Astrocyte (in vitro differentiated cells and primary cell): ENCODE data around the gene DRICH1. TPM values are rescaled to one million over a fixed set of nuclear protein-coding genes. Genes with fewer than 3 reads are reported as not detected.

ENCODE experiments used
- DNase-seq: peaks from one replicate; pipeline ENCODE4 v3.0.0-alpha.2; 2010; ENCODE audit warnings: low read depth
- FAIRE-seq: peaks from 2 replicates; lab custom pipeline; 2011; peaks lifted over from hg19 to GRCh38; lab: Jason Lieb, UNC
- H2AFZ ChIP-seq: 2 replicates; pipeline ENCODE4 v1.6.0; 2012; ENCODE audit warnings: low read depth, low read length, inconsistent platforms
- H3K27ac ChIP-seq: 2 replicates; pipeline ENCODE4 v1.5.1; 2011; ENCODE audit warnings: low read depth, low read length, inconsistent platforms
- H3K27me3 ChIP-seq: 2 replicates; pipeline ENCODE4 v1.6.0; 2011; ENCODE audit warnings: low read length, inconsistent platforms; ENCODE audit not compliant: insufficient read depth
- H3K36me3 ChIP-seq: 2 replicates; pipeline ENCODE4 v1.5.1; 2011; ENCODE audit warnings: low read length, inconsistent platforms; ENCODE audit not compliant: insufficient read depth
- H3K4me1 ChIP-seq: 2 replicates; pipeline ENCODE4 v1.5.1; 2011; ENCODE audit warnings: low read length, inconsistent platforms; ENCODE audit not compliant: insufficient read depth
- H3K4me2 ChIP-seq: 2 replicates; pipeline ENCODE4 v1.6.0; 2012; ENCODE audit warnings: low read length, inconsistent platforms
- H3K4me3 ChIP-seq: 2 replicates; pipeline ENCODE4 v1.5.1; 2011; ENCODE audit warnings: low read depth, mild to moderate bottlenecking, low read length, inconsistent platforms; ENCODE audit not compliant: insufficient read depth
- H3K79me2 ChIP-seq: 2 replicates; pipeline ENCODE4 v1.6.0; 2012; ENCODE audit warnings: mild to moderate bottlenecking, low read length, inconsistent platforms; ENCODE audit not compliant: insufficient read depth
- H3K9ac ChIP-seq: 2 replicates; pipeline ENCODE4 v1.6.0; 2012; ENCODE audit warnings: mild to moderate bottlenecking, low read length, inconsistent platforms
- H3K9me3 ChIP-seq: 2 replicates; pipeline ENCODE4 v1.5.1; 2012; ENCODE audit warnings: low read depth, mild to moderate bottlenecking, low read length, inconsistent platforms; ENCODE audit not compliant: insufficient read depth
- H4K20me1 ChIP-seq: 2 replicates; pipeline ENCODE4 v1.6.0; 2012; ENCODE audit warnings: low read length, inconsistent platforms; ENCODE audit not compliant: insufficient read depth
- H3K27ac Mint-ChIP-seq: one replicate; pipeline ENCODE4 v1.8.0; 2021; ENCODE audit warnings: mild to moderate bottlenecking, mixed read lengths; ENCODE audit not compliant: unreplicated experiment
- H3K27me3 Mint-ChIP-seq: one replicate; pipeline ENCODE4 v1.8.0; 2021; ENCODE audit warnings: low read depth, mixed read lengths; ENCODE audit not compliant: unreplicated experiment
- H3K36me3 Mint-ChIP-seq: one replicate; pipeline ENCODE4 v1.8.0; 2021; ENCODE audit warnings: low read depth, mixed read lengths; ENCODE audit not compliant: unreplicated experiment
- H3K4me1 Mint-ChIP-seq: one replicate; pipeline ENCODE4 v1.8.0; 2021; ENCODE audit warnings: low read depth, mixed read lengths; ENCODE audit not compliant: unreplicated experiment
- H3K4me3 Mint-ChIP-seq: one replicate; pipeline ENCODE4 v1.8.0; 2021; ENCODE audit warnings: mild to moderate bottlenecking, moderate library complexity, mixed read lengths; ENCODE audit not compliant: unreplicated experiment
- H3K9me3 Mint-ChIP-seq: one replicate; pipeline ENCODE4 v1.8.0; 2021; ENCODE audit warnings: mild to moderate bottlenecking, mixed read lengths; ENCODE audit not compliant: unreplicated experiment
- EZH2 ChIP-seq: IDR thresholded peaks from 2 replicates; pipeline ENCODE4 v1.6.1; 2012; ENCODE audit warnings: mild to moderate bottlenecking, low read length, inconsistent platforms; ENCODE audit not compliant: insufficient read depth
- total RNA-seq: library from RNA; stranded (reverse); gene quantifications from 2 replicates; pipeline ENCODE4 v1.2.1, GENCODE V29; 2021
- TF ChIP-seq, protein P1 (sequence below): IDR thresholded peaks from 2 replicates; pipeline ENCODE4 v1.5.1; 2011; ENCODE audit warnings: low read depth, mild to moderate bottlenecking, inconsistent platforms, low read length, moderate library complexity; ENCODE audit not compliant: insufficient read depth

DRICH1 gene
- total RNA-seq, 1 donor from 2014 or later = not detected

- Histone ChIP-seq H3K9ac (no peak overlapping the region), H3K4me2 (peak overlapping the region; percentile 73), H3K27me3 (peaks cover 18% of the 10 kb centered on the region), H3K9me3 (no peaks in the 10 kb centered on the region), H3K36me3 (no peaks in the 10 kb centered on the region), H4K20me1 (no peaks in the 10 kb centered on the region), H3K4me1 (no peaks in the 10 kb centered on the region), H3K4me3 (no peak overlapping the region), H2AFZ (peak overlapping the region; percentile 47), H3K27ac (no peak overlapping the region), H3K79me2 (no peaks in the 10 kb centered on the region)
- FAIRE-seq = no peak
- H3K4me3 Mint-ChIP-seq = peak overlapping the region; percentile 81
- H3K27me3 Mint-ChIP-seq = peaks cover 55% of the 10 kb centered on the region
- no peak for DNase-seq
- H3K27ac Mint-ChIP-seq = no peak overlapping the region
- H3K36me3 Mint-ChIP-seq = peaks cover 2% of the 10 kb centered on the region
- peaks cover 7% of the 10 kb centered on the region for H3K4me1 Mint-ChIP-seq
- TF ChIP-seq, protein P1, sequence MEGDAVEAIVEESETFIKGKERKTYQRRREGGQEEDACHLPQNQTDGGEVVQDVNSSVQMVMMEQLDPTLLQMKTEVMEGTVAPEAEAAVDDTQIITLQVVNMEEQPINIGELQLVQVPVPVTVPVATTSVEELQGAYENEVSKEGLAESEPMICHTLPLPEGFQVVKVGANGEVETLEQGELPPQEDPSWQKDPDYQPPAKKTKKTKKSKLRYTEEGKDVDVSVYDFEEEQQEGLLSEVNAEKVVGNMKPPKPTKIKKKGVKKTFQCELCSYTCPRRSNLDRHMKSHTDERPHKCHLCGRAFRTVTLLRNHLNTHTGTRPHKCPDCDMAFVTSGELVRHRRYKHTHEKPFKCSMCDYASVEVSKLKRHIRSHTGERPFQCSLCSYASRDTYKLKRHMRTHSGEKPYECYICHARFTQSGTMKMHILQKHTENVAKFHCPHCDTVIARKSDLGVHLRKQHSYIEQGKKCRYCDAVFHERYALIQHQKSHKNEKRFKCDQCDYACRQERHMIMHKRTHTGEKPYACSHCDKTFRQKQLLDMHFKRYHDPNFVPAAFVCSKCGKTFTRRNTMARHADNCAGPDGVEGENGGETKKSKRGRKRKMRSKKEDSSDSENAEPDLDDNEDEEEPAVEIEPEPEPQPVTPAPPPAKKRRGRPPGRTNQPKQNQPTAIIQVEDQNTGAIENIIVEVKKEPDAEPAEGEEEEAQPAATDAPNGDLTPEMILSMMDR = no peak
- TF ChIP-seq EZH2 = peak; percentile 90
- no peaks in the 10 kb centered on the region for H3K9me3 Mint-ChIP-seq
Measured at GRCh38 chr22:23565915-23566704, 66.0 kb downstream of the DRICH1 start.

DNA sequence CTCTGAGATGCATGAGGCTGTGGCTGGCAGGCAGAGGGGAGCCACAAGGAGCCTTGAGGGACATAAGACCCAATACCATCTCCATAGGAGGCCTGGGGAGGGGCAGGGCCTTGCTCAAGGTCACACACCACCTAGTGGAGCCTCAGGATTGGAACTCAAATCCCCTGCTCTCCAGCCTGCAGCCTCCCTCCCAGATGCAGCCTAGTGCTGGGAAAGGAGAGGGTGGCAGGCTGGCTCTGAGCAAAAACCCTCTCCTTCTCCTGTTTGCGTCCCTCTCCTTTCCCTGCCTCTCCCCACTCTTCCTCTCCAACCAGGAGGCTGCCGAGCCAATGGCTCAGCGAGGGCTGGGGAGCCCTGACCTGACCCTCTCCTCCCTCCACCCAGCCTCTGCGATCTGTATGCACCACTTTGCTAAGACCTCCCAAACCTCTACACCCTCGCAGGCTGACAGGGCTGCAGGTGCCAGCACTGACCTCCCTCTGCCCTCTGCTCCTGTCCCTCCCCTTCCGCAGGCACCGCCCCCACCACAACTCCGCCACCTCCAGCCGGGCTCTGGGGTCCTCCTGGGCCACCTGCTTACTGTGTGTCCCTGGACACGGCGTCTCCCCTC is 66.7 kb downstream of the DRICH1 start:
- Mint-ChIP-seq H3K4me1 (peaks cover 7% of the 10 kb centered on the region), H3K36me3 (peaks cover 2% of the 10 kb centered on the region), H3K27me3 (peaks cover 49% of the 10 kb centered on the region), H3K9me3 (no peaks in the 10 kb centered on the region), H3K27ac (no peak overlapping the region), H3K4me3 (peak overlapping the region; percentile 81)
- peak overlapping the region; percentile 73 for H3K4me2 ChIP-seq
- H3K27me3 ChIP-seq = peaks cover 18% of the 10 kb centered on the region
- DNase-seq (no peak), FAIRE-seq (no peak)
- no peak overlapping the region for H3K4me3 ChIP-seq
- H3K36me3 ChIP-seq = no peaks in the 10 kb centered on the region
- no peak overlapping the region for H3K9ac ChIP-seq
- no peaks in the 10 kb centered on the region for H4K20me1 ChIP-seq
- H3K27ac ChIP-seq = no peak overlapping the region
- no peaks in the 10 kb centered on the region for H3K9me3 ChIP-seq
- no peaks in the 10 kb centered on the region for H3K4me1 ChIP-seq
- H3K79me2 ChIP-seq = no peaks in the 10 kb centered on the region
- H2AFZ ChIP-seq = no peak overlapping the region
- TF ChIP-seq EZH2 = no peak
- TF ChIP-seq, protein P1 = no peak

DNA sequence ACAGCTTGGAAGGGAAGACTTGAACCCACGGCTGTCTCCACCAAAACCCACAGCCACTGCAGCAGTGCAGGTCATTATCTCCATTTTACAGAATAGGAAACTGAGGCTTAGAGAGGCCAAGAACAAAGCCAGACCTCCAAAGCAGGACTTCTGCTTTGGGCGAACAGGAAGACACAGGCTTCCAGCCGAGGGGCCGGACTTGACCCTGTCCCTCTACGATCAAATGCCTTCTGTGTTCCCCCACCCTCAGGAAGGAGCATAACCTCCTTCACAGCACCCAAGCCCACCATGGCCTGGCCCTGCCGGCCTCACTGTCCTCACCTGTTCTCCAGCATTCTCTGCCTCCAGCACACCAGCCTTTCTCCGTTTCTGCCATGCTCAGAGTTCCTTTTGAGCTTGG is 67.8 kb downstream of the DRICH1 start:
- H3K9me3 Mint-ChIP-seq = no peaks in the 10 kb centered on the region
- no peak overlapping the region for H3K4me3 ChIP-seq
- no peak for DNase-seq
- no peak overlapping the region for H3K9ac ChIP-seq
- no peaks in the 10 kb centered on the region for H3K79me2 ChIP-seq
- no peaks in the 10 kb centered on the region for H3K9me3 ChIP-seq
- H3K27ac Mint-ChIP-seq = peak overlapping the region; percentile 47
- peaks cover 7% of the 10 kb centered on the region for H3K4me1 Mint-ChIP-seq
- H3K27ac ChIP-seq = no peak overlapping the region
- H3K36me3 ChIP-seq = no peaks in the 10 kb centered on the region
- H4K20me1 ChIP-seq = no peaks in the 10 kb centered on the region
- peaks cover 2% of the 10 kb centered on the region for H3K36me3 Mint-ChIP-seq
- peaks cover 49% of the 10 kb centered on the region for H3K27me3 Mint-ChIP-seq
- H3K27me3 ChIP-seq = peaks cover 20% of the 10 kb centered on the region
- H3K4me2 ChIP-seq = no peak overlapping the region
- H3K4me3 Mint-ChIP-seq = no peak overlapping the region
- no peaks in the 10 kb centered on the region for H3K4me1 ChIP-seq
- no peak for FAIRE-seq
- H2AFZ ChIP-seq = no peak overlapping the region
- TF ChIP-seq, protein P1 = no peak
- no peak for TF ChIP-seq EZH2
